Measurements from ENCODE around the gene CLPTM1.

The CLPTM1 gene

DNA sequence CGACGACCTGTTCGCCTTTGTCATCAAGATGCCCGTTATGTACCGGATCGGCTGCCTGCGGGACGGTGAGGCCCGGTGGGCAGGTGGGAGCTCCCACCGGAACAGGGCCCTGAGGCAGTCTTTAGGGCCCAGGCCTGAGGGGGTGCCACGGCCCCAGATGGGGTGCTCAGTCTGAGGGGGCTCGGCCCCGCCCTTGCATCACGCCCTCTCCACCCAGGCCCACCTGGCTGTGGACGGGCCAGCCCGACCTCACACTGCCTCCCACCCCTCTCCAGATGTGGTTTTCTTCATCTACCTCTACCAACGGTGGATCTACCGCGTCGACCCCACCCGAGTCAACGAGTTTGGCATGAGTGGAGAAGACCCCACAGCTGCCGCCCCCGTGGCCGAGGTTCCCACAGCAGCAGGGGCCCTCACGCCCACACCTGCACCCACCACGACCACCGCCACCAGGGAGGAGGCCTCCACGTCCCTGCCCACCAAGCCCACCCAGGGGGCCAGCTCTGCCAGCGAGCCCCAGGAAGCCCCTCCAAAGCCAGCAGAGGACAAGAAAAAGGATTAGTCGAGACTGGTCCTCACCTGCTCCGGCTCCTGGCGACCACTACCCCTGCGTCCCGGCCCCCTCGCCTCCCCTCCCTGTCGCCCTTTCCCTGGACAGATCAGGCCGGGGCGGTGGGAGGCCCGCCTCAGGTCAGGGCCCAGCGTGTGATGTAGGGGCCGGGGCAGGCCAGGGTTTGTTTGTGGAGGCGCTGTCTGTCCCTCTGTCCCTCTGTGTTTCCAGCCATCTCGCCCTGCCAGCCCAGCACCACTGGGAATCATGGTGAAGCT is 37.4 kb downstream of the CLPTM1 start:
- TF ChIP-seq TAF1 (IDR thresholded peaks at IDR 0.05; ENCODE audit: borderline replicate concordance, insufficient read depth, low read length) (no peak), SIN3A (IDR thresholded peaks at IDR 0.05; ENCODE audit: borderline replicate concordance, insufficient read depth, low read length) (no peak), POLR2AphosphoS5 (IDR thresholded peaks at IDR 0.05; ENCODE audit: low read depth, low read length) (no peak), FOXP2 (optimal IDR thresholded peaks at IDR 0.05; ENCODE audit: borderline replicate concordance, extremely low read depth, extremely low read length, insufficient read depth) (no peak)
- TF ChIP-seq, protein P1, sequence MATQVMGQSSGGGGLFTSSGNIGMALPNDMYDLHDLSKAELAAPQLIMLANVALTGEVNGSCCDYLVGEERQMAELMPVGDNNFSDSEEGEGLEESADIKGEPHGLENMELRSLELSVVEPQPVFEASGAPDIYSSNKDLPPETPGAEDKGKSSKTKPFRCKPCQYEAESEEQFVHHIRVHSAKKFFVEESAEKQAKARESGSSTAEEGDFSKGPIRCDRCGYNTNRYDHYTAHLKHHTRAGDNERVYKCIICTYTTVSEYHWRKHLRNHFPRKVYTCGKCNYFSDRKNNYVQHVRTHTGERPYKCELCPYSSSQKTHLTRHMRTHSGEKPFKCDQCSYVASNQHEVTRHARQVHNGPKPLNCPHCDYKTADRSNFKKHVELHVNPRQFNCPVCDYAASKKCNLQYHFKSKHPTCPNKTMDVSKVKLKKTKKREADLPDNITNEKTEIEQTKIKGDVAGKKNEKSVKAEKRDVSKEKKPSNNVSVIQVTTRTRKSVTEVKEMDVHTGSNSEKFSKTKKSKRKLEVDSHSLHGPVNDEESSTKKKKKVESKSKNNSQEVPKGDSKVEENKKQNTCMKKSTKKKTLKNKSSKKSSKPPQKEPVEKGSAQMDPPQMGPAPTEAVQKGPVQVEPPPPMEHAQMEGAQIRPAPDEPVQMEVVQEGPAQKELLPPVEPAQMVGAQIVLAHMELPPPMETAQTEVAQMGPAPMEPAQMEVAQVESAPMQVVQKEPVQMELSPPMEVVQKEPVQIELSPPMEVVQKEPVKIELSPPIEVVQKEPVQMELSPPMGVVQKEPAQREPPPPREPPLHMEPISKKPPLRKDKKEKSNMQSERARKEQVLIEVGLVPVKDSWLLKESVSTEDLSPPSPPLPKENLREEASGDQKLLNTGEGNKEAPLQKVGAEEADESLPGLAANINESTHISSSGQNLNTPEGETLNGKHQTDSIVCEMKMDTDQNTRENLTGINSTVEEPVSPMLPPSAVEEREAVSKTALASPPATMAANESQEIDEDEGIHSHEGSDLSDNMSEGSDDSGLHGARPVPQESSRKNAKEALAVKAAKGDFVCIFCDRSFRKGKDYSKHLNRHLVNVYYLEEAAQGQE (IDR thresholded peaks at IDR 0.05; ENCODE audit: insufficient read depth in 1 of 2, low read depth in 2 of 2, low read length in 2 of 2): no peak

DNA sequence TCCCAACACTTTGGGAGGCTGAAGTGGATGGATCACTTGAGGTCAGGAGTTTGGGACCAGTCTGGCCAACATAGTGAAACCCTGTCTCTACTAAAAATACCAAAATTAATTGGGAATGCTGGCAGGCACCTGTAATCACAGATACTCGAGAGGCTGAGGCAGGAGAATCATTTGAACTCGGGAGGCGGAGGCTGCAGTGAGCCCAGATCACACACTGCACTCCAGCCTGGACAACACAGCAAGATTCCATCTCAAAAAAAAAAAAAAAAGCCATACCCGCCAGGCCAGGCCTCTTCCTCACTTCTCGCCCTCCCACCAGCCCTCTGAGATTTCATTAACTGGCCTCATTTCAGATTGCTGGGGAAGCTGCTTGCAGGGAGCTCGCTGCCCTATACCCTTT is 38.3 kb downstream of the CLPTM1 start:
- no peak for TF ChIP-seq POLR2AphosphoS5 (IDR thresholded peaks at IDR 0.05; ENCODE audit: low read depth, low read length)
- no peak for TF ChIP-seq SIN3A (IDR thresholded peaks at IDR 0.05; ENCODE audit: borderline replicate concordance, insufficient read depth, low read length)
- no peak for TF ChIP-seq FOXP2 (optimal IDR thresholded peaks at IDR 0.05; ENCODE audit: borderline replicate concordance, extremely low read depth, extremely low read length, insufficient read depth)
- no peak for TF ChIP-seq TAF1 (IDR thresholded peaks at IDR 0.05; ENCODE audit: borderline replicate concordance, insufficient read depth, low read length)
- TF ChIP-seq, protein P1 (IDR thresholded peaks at IDR 0.05; ENCODE audit: insufficient read depth in 1 of 2, low read depth in 2 of 2, low read length in 2 of 2): no peak

DNA sequence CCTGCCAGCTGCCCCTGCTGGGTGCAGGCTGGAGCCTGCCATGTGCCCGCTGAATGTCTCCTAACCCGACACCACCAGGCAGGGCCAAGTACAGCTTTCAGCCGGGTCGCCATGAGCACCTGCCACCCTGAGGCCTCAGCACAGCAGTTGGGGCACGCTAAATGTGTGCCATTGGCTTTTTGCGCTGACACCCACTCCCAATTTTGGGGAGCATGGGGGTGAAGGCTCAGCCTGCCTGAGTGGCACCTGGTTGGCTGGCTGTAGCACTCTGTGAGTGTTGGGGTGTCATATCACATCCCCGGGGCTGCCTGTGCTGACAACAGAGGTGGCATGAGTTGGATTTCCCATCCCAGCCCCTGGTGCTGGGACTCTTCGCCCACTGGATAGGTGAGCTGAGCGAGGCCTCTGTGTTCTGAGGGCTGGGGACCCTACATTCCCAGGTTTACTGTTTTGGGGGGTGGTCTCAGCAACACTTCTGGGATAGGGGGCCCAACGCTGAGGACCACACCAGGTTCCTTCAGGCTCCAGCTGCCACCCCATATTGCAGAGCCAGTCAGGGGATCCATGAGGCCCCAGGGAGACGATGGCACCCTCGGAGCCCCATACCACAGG is 38.9 kb downstream of the CLPTM1 start:
- TF ChIP-seq SIN3A (IDR thresholded peaks at IDR 0.05; ENCODE audit: borderline replicate concordance, insufficient read depth, low read length) (no peak), POLR2AphosphoS5 (IDR thresholded peaks at IDR 0.05; ENCODE audit: low read depth, low read length) (0 out of 2 replicates have a peak, but pooled peaks have one; percentile 13), TAF1 (IDR thresholded peaks at IDR 0.05; ENCODE audit: borderline replicate concordance, insufficient read depth, low read length) (no peak)

DNA sequence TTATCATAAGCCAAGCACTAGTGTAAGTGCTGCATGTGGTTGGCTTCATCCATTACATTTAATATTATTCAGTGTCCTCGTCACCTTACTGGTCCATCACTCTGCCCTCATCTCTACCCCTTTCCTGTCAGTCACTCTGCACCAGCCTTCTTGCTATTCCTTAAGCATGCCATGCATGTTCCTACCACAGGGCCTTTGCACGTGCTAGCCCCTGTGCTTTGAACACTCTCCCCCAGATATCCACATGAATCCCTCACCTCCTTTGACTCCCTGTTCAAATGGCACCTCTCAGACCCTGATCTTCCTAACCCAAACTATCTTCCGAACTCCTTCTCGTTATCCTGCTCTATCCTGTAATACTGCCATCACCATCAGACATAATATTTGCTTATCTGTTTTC is 42.8 kb downstream of the CLPTM1 start:
- no peak for TF ChIP-seq POLR2AphosphoS5 (IDR thresholded peaks at IDR 0.05; ENCODE audit: low read depth, low read length)
- no peak for TF ChIP-seq TAF1 (IDR thresholded peaks at IDR 0.05; ENCODE audit: borderline replicate concordance, insufficient read depth, low read length)
- TF ChIP-seq SIN3A (IDR thresholded peaks at IDR 0.05; ENCODE audit: borderline replicate concordance, insufficient read depth, low read length): no peak
- TF ChIP-seq, protein P1 (IDR thresholded peaks at IDR 0.05; ENCODE audit: insufficient read depth in 1 of 2, low read depth in 2 of 2, low read length in 2 of 2): no peak
- no peak for TF ChIP-seq FOXP2 (optimal IDR thresholded peaks at IDR 0.05; ENCODE audit: borderline replicate concordance, extremely low read depth, extremely low read length, insufficient read depth)

DNA sequence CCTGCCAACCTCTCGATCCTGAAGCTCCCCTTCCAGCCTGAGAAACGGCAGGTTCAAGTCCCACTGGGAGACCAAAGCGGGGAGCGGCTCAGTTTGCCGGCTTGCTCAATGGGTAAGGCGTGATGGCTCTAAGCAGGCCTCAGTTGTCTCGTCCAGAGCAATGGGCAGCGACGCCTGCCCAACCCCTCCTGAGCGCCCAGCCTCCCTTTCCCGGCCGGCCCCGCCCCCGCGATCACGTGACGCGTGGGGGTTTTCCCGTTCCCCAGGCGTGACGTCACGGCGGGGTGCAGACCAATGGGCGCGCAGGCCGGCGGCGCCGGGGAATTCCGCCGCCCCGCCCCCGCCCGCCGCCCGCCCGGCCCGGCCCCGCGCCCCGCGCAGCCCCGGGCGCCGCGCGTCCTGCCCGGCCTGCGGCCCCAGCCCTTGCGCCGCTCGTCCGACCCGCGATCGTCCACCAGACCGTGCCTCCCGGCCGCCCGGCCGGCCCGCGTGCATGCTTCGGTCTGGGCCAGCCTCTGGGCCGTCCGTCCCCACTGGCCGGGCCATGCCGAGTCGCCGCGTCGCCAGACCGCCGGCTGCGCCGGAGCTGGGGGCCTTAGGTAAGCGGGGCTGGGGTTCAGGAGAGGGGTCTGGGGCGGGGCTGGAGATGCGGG is 46.0 kb downstream of the CLPTM1 start, which contains the start of gene RELB:
Gene RELB, plus strand, starts transcription at position 378 of the 653 bp plus-strand sequence. Its CDS starts 116 bp downstream, at position 494.
- TF ChIP-seq FOXP2 (optimal IDR thresholded peaks at IDR 0.05; ENCODE audit: borderline replicate concordance, extremely low read depth, extremely low read length, insufficient read depth): peak; percentile 74
- TF ChIP-seq, protein P1 (IDR thresholded peaks at IDR 0.05; ENCODE audit: insufficient read depth in 1 of 2, low read depth in 2 of 2, low read length in 2 of 2): no peak
